K562 treated with DMSO at 1 percent for 12 hours (cell line): ENCODE results near the gene CHGA. TPM values are rescaled to one million over a fixed set of nuclear protein-coding genes. Genes with fewer than 3 reads are reported as not detected.

Source experiments
- total RNA-seq: library from RNA; unstranded; fragments of 300-600 nt; gene quantifications from 2 replicates; pipeline ENCODE4 v1.2.3, GENCODE V29; 2022; ENCODE audit not compliant: insufficient read depth

CHGA gene, protein sequence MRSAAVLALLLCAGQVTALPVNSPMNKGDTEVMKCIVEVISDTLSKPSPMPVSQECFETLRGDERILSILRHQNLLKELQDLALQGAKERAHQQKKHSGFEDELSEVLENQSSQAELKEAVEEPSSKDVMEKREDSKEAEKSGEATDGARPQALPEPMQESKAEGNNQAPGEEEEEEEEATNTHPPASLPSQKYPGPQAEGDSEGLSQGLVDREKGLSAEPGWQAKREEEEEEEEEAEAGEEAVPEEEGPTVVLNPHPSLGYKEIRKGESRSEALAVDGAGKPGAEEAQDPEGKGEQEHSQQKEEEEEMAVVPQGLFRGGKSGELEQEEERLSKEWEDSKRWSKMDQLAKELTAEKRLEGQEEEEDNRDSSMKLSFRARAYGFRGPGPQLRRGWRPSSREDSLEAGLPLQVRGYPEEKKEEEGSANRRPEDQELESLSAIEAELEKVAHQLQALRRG
- total RNA-seq, result not detected in 2 replicates

DNA sequence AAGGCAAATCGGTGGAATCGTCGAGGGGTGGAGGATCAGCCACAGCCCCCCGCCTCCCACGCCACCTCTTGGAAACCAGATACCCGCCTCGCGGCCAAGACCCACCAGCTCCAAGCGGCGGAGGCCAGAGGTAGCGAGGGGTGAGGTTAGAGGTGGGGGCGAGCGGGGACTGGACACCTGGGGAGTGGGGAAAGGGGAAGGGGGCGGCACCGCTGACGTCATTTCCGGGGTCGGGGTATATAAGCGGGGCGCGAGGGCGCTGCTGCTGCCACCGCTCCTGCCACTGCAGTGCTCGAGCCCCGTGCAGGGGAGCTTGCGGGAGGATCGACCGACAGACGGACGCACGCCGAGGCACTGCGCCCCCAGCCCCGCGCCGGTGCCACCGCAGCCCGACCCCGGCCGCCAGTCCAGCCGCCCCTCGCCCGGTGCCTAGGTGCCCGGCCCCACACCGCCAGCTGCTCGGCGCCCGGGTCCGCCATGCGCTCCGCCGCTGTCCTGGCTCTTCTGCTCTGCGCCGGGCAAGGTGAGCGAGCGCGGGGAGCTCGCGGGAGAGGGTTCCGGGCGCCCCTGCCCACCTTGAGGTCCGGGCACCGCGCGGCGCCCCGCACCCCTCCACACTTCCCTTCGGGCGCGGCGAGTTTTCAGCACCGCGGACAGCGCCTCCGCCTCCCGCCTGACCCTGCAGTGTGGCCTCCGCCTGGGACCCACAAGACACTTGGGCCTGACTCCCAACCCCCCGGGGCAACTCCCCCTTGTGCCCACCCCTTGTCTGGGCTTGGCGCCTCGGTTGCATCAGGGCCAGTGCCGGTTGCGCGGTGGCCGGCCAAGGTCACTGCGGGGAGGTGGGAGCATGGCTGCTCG lies at the start of gene CHGA:
CHGA (plus strand) TSS at position 268 of the 861 bp plus-strand sequence; CDS start at position 478, 210 bp downstream.

Other genes with a start within 250 kb of the CHGA start
- gene LGMN, start 174.5 kb upstream of the CHGA start, total RNA-seq, result 11.5 and 17.2 TPM in 2 replicates
- gene GOLGA5, start 128.8 kb upstream of the CHGA start, total RNA-seq, result 7.2 and 18.4 TPM in 2 replicates
- 16.7 and 31.5 TPM in 2 replicates for gene ITPK1, start 192.8 kb downstream of the CHGA start, total RNA-seq